CD4-positive, alpha-beta memory T cell (primary cell): ENCODE measurements around the gene PLEKHH2. TPM values are rescaled to one million over a fixed set of nuclear protein-coding genes. Genes with fewer than 3 reads are reported as not detected.
"Not testable (repeated sequence)": the region's sequence is repeated elsewhere in the genome, so short reads cannot be mapped to it uniquely, and the experiment has no call there.

Source experiments
- CTCF ChIA-PET: fragments of 350-600 bp; sonication (Branson Sonifier 250); formaldehyde crosslinking; loops from one replicate; lab custom pipeline; 2021; ENCODE audit warnings: inconsistent platforms; ENCODE audit not compliant: partially characterized antibody; lab: Charles Lee
- POLR2A ChIA-PET: fragments of 350-600 bp; sonication (Branson Sonifier 250); formaldehyde crosslinking; loops from one replicate; lab custom pipeline; 2021; ENCODE audit not compliant: partially characterized antibody; lab: Charles Lee
- DNase-seq, 5 donors: peaks; one replicate each; pipeline versions ENCODE4 v3.0.0 to v3.0.0-alpha.2; 2020 to 2022; ENCODE audit warnings: mixed read lengths in 1 of 5
- H3K27ac ChIP-seq: one replicate; pipeline ENCODE4 v1.7.0; 2013; ENCODE audit warnings: low read depth, low read length
- H3K27me3 ChIP-seq: 2 replicates; pipeline ENCODE4 v1.7.0; 2013; ENCODE audit warnings: mild to moderate bottlenecking, low read length, moderate library complexity; ENCODE audit not compliant: insufficient read depth
- H3K36me3 ChIP-seq: 2 replicates; pipeline ENCODE4 v1.7.0; 2013; ENCODE audit warnings: mild to moderate bottlenecking, low read length, moderate library complexity; ENCODE audit not compliant: insufficient read depth
- H3K4me1 ChIP-seq: 2 replicates; pipeline ENCODE4 v1.7.0; 2013; ENCODE audit warnings: mild to moderate bottlenecking, low read length, moderate library complexity; ENCODE audit not compliant: insufficient read depth
- H3K4me3 ChIP-seq, 2 donors: one replicate each; pipeline ENCODE4 v1.7.0; 2013; ENCODE audit warnings: low read length in 2 of 2, mild to moderate bottlenecking in 1 of 2
- H3K9me3 ChIP-seq, 2 donors: one replicate each; pipeline ENCODE4 v1.7.0; 2013; ENCODE audit warnings: low read length in 2 of 2, control low read depth in 1 of 2; ENCODE audit not compliant: control insufficient read depth in 1 of 2
- H3K27ac Mint-ChIP-seq, 7 donors: one replicate each; pipeline ENCODE4 v1.8.0; 2020 to 2021; ENCODE audit warnings: mixed read lengths in 7 of 7, mild to moderate bottlenecking in 6 of 7, inconsistent platforms in 3 of 7, moderate library complexity in 3 of 7
- H3K27me3 Mint-ChIP-seq, 2 donors: one replicate each; pipeline ENCODE4 v1.8.0; 2020 to 2021; ENCODE audit warnings: mixed read lengths in 2 of 2
- H3K36me3 Mint-ChIP-seq, 2 donors: one replicate each; pipeline ENCODE4 v1.8.0; 2020 to 2021; ENCODE audit warnings: mixed read lengths in 2 of 2, inconsistent platforms in 1 of 2, mild to moderate bottlenecking in 1 of 2
- H3K4me1 Mint-ChIP-seq, 4 donors: one replicate each; pipeline ENCODE4 v1.8.0; 2020 to 2021; ENCODE audit warnings: mixed read lengths in 4 of 4, mild to moderate bottlenecking in 1 of 4
- H3K4me3 Mint-ChIP-seq, 8 donors: one replicate each; pipeline ENCODE4 v1.8.0; 2020 to 2021; ENCODE audit warnings: mixed read lengths in 8 of 8, mild to moderate bottlenecking in 7 of 8, moderate library complexity in 6 of 8, inconsistent platforms in 3 of 8
- H3K9me3 Mint-ChIP-seq, 8 donors: one replicate each; pipeline ENCODE4 v1.8.0; 2020 to 2021; ENCODE audit warnings: mixed read lengths in 8 of 8, mild to moderate bottlenecking in 5 of 8, inconsistent platforms in 3 of 8, moderate library complexity in 1 of 8
- intact Hi-C: fragments of 100-400 bp; cut with micrococcal nuclease; formaldehyde crosslinking; loops from one replicate; pipeline ENCODE4 v1.15.1; 2023
- polyA plus RNA-seq, 2 donors: library from polyadenylated mRNA; unstranded; fragments of 300-500 nt; fragmentation: Illumina TruSeq; gene quantifications; one replicate each; pipeline ENCODE4 v1.2.3, GENCODE V29; 2021
- total RNA-seq, 2 experiments: library from RNA; stranded (reverse); gene quantifications; one replicate each; pipeline ENCODE4 v1.2.3, GENCODE V29; 2021

PLEKHH2 gene
- total and polyA plus RNA-seq, 4 experiments from 2014 or later = 1.2 TPM; not detected in 2

DNA sequence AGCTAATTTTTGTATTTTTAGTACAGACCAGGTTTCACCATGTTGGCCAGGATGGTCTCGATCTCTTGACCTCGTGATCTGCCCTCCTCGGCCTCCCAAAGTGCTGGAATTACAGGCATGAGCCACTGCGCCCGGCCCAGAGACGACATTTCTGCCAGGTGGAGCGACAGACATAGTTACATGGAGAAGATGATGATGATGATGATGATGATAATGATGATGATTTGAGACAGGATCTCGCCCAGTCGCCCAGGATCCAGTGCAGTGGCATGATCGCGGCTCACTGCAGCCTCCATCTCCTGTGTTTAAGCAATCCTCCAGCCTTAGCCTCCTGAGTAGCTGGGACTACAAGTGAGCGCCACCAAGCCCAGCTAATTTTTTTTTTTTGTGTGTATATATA lies 907 bp upstream of the PLEKHH2 start:
- Mint-ChIP-seq H3K4me3 (peak overlapping the region in 6 of 8 donors; percentile 4 to 94 (median 50)), H3K9me3 (peaks cover 0 to 13% (median 11%) of the 10 kb centered on the region in 8 donors), H3K27me3 (peaks cover 26 to 32% of the 10 kb centered on the region in 2 donors), H3K27ac (peak overlapping the region in 1 of 7 donors; percentile 66), H3K4me1 (peaks cover 7 to 15% (median 14%) of the 10 kb centered on the region in 4 donors)
- H3K36me3 Mint-ChIP-seq, H3K4me3 ChIP-seq, H3K9me3 ChIP-seq, H3K27ac ChIP-seq, H3K36me3 ChIP-seq, DNase-seq, H3K4me1 ChIP-seq, H3K27me3 ChIP-seq: not testable (repeated sequence)
- intact Hi-C loops = loop anchor here (10.0 kb wide), 1 partner anchor 139 kb away; the partner anchor contains the start of gene DYNC2LI1
- ChIA-PET POLR2A (interaction anchor here (0.9 to 1.0 kb wide), 2 partner anchors 40 to 825 kb away, joined by 3 to 5 read pairs; partner anchors contain the start of gene THADA), CTCF (interaction anchor here (1.0 to 1.1 kb wide), 2 partner anchors 23 to 38 kb away, joined by 3 read pairs; no protein-coding TSS in a partner anchor)

- peak overlapping the region; percentile 89 to 96 (median 94) for H3K4me3 Mint-ChIP-seq
- H3K36me3 Mint-ChIP-seq = peaks cover 0 to 3% of the 10 kb centered on the region in 2 donors
- no peak for DNase-seq
- no peak overlapping the region for H3K27ac ChIP-seq
- H3K4me1 Mint-ChIP-seq = peaks cover 7 to 15% (median 14%) of the 10 kb centered on the region in 4 donors
- H3K4me3 ChIP-seq = peak overlapping the region; percentile 45 to 66
- intact Hi-C loops = loop anchor here (10.0 kb wide), 1 partner anchor 138 kb away; the partner anchor contains the start of gene DYNC2LI1
- H3K9me3 Mint-ChIP-seq = peaks cover 0 to 13% (median 11%) of the 10 kb centered on the region in 8 donors
- H3K27me3 Mint-ChIP-seq = peaks cover 25 to 27% of the 10 kb centered on the region in 2 donors
- H3K27me3 ChIP-seq = no peaks in the 10 kb centered on the region
- ChIA-PET CTCF (interaction anchor here (0.7 to 1.1 kb wide), 3 partner anchors 23 to 38 kb away, joined by 3 read pairs; no protein-coding TSS in a partner anchor), POLR2A (interaction anchor here (0.9 to 1.0 kb wide), 2 partner anchors 40 to 825 kb away, joined by 3 to 5 read pairs; partner anchors contain the start of gene THADA)
- no peaks in the 10 kb centered on the region for H3K36me3 ChIP-seq
- H3K4me1 ChIP-seq = peaks cover 4% of the 10 kb centered on the region
- H3K27ac Mint-ChIP-seq = peak overlapping the region; percentile 58 to 95 (median 73)
- H3K9me3 ChIP-seq = no peaks in the 10 kb centered on the region
Measured at GRCh38 chr2:43636621-43637020, 439 bp upstream of the PLEKHH2 start.

DNA sequence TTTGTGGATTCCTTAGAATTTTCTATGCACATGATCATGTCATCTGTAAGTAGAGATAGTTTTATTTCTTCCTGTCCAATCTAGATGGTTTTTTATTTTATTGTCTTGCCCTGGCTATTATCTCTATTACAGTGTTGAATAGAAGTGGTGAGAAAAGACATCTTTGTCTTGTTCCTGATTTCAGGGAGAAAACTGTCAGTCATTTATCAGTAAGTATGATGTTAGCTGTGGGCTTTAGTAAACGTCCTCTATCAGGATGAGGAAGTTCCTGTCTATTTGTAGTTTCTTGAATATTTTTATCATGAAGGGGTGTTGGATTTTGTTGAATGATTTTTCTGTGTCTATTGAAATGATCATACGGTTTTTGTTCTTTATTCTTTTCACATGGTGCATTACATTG lies 5.3 kb downstream of the PLEKHH2 start:
- Histone ChIP-seq H3K27me3 (no peaks in the 10 kb centered on the region), H3K9me3 (no peaks in the 10 kb centered on the region), H3K4me3 (no peak overlapping the region), H3K36me3 (no peaks in the 10 kb centered on the region), H3K4me1 (peaks cover 4% of the 10 kb centered on the region), H3K27ac (no peak overlapping the region)
- CTCF ChIA-PET = no interaction called here
- peaks cover 0 to 3% of the 10 kb centered on the region in 2 donors for H3K27me3 Mint-ChIP-seq
- no peak overlapping the region for H3K4me3 Mint-ChIP-seq
- POLR2A ChIA-PET = no interaction called here
- H3K36me3 Mint-ChIP-seq = no peaks in the 10 kb centered on the region
- intact Hi-C loops = no loop called here
- H3K27ac Mint-ChIP-seq = no peak overlapping the region
- peaks cover 0 to 13% (median 11%) of the 10 kb centered on the region in 8 donors for H3K9me3 Mint-ChIP-seq
- DNase-seq = no peak
- H3K4me1 Mint-ChIP-seq = peaks cover 0 to 7% (median 5%) of the 10 kb centered on the region in 4 donors

DNA sequence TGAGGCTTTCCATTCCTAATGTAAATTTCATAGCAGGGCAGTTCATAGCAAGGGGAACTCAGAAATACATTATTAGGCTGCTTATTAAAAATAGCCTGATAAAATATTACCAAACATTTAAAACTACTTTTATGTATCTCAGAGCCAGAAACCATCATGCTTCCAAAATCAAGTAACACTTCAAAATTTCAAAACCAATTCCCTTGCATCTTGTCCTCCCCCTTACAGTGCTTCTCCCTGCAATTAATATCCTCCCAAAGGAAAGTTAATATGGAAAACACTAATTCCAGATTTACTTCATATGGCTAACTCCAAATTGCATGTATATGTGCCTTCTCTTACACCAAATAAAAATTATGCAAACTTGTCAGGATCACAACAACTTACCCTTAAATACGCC lies 6.6 kb downstream of the PLEKHH2 start:
- no peaks in the 10 kb centered on the region for H3K36me3 Mint-ChIP-seq
- intact Hi-C loops = no loop called here
- H3K9me3 Mint-ChIP-seq = peaks cover 0 to 13% (median 11%) of the 10 kb centered on the region in 8 donors
- no peak overlapping the region for H3K4me3 Mint-ChIP-seq
- H3K4me1 Mint-ChIP-seq = no peaks in the 10 kb centered on the region
- Histone ChIP-seq H3K9me3 (no peaks in the 10 kb centered on the region), H3K4me3 (no peak overlapping the region), H3K27ac (no peak overlapping the region), H3K4me1 (no peaks in the 10 kb centered on the region), H3K36me3 (no peaks in the 10 kb centered on the region), H3K27me3 (no peaks in the 10 kb centered on the region)
- H3K27me3 Mint-ChIP-seq = peaks cover 0 to 3% of the 10 kb centered on the region in 2 donors
- ChIA-PET POLR2A (no interaction called here), CTCF (no interaction called here)
- no peak overlapping the region for H3K27ac Mint-ChIP-seq
- DNase-seq = no peak

DNA sequence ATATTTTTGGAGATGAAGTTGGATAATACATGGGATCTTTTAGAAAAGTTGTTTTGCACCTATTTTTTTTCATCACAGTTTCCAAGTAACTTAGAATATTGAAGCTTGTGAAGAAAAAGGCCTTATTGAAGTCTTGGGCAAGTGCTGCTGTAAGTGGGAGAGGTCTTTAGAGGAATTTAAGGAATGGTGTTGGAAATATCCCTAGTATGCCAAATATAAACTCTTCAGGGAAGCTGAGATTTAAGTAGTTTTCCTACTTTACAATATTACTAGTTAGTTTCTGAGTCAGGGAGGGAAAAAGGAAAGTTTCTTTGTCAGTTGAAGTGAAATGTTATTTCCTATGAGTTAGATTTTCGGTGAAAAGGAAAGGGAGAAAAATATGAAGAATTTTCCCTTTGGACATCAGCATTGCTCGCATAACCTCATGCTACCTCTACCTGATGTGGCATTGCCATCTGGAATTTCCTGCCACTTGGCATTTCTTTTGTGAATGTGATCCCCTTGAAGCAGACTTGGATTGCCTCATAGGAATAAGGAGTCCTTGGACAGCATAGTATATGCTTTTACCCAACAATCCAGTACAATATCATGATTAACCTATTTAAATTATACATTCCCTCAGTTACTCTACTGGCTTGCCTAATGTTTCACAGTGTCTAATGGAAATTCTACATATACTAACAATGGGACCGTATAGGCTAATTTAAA lies 12.1 kb downstream of the PLEKHH2 start:
- Mint-ChIP-seq H3K27ac (no peak overlapping the region), H3K9me3 (no peaks in the 10 kb centered on the region), H3K4me1 (no peaks in the 10 kb centered on the region), H3K27me3 (peaks cover 10% of the 10 kb centered on the region in 2 donors), H3K36me3 (no peaks in the 10 kb centered on the region), H3K4me3 (no peak overlapping the region)
- intact Hi-C loops = no loop called here
- H3K4me1 ChIP-seq = no peaks in the 10 kb centered on the region
- H3K27ac ChIP-seq = no peak overlapping the region
- ChIA-PET CTCF (no interaction called here), POLR2A (no interaction called here)
- H3K9me3 ChIP-seq = no peaks in the 10 kb centered on the region
- DNase-seq = no peak
- H3K27me3 ChIP-seq = no peaks in the 10 kb centered on the region
- H3K4me3 ChIP-seq = no peak overlapping the region
- H3K36me3 ChIP-seq = no peaks in the 10 kb centered on the region

DNA sequence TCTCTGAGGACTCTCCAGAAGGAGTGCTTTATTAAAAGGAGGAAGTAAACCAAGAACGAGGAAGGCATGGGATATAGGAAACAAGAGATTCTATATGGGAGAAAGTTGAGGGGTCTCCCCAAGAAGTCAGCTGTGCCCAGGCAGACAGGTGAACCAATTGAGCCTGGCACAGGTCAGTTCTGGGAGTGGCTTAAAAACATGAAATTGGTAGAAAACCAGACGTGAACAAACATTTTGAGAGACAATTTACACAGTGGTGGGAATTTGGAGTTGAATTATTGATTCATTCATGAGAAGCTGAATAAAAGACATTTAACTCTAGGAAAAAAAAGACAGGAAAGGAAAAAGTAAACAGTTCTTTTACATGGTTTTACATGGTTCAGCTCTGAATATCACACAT lies 16.4 kb downstream of the PLEKHH2 start:
- ChIA-PET CTCF (no interaction called here), POLR2A (no interaction called here)
- Mint-ChIP-seq H3K36me3 (no peaks in the 10 kb centered on the region), H3K9me3 (peaks cover 0 to 3% (median under 1%) of the 10 kb centered on the region in 8 donors), H3K27ac (no peak overlapping the region), H3K27me3 (peaks cover 7 to 10% of the 10 kb centered on the region in 2 donors), H3K4me1 (no peaks in the 10 kb centered on the region), H3K4me3 (no peak overlapping the region)
- Histone ChIP-seq H3K4me1 (no peaks in the 10 kb centered on the region), H3K27ac (no peak overlapping the region), H3K27me3 (no peaks in the 10 kb centered on the region), H3K9me3 (no peaks in the 10 kb centered on the region), H3K36me3 (no peaks in the 10 kb centered on the region), H3K4me3 (no peak overlapping the region)
- intact Hi-C loops = no loop called here
- DNase-seq = no peak

- ChIA-PET POLR2A (no interaction called here), CTCF (no interaction called here)
- peaks cover 5 to 10% of the 10 kb centered on the region in 2 donors for H3K27me3 Mint-ChIP-seq
- Histone ChIP-seq H3K4me1 (no peaks in the 10 kb centered on the region), H3K27ac (no peak overlapping the region), H3K36me3 (no peaks in the 10 kb centered on the region), H3K9me3 (no peaks in the 10 kb centered on the region), H3K4me3 (no peak overlapping the region), H3K27me3 (no peaks in the 10 kb centered on the region)
- no peaks in the 10 kb centered on the region for H3K4me1 Mint-ChIP-seq
- no peaks in the 10 kb centered on the region for H3K36me3 Mint-ChIP-seq
- H3K4me3 Mint-ChIP-seq = no peak overlapping the region
- H3K27ac Mint-ChIP-seq = no peak overlapping the region
- H3K9me3 Mint-ChIP-seq = peaks cover 0 to 4% (median under 1%) of the 10 kb centered on the region in 8 donors
- DNase-seq = no peak
- intact Hi-C loops = no loop called here
Measured at GRCh38 chr2:43657241-43657640, 20.2 kb downstream of the PLEKHH2 start.
